Activated CD8-positive, alpha-beta memory T cell treated with anti-CD3 and anti-CD28 coated beads for 48 hours (primary cell): ENCODE results near the gene ROS1.
"Not testable (repeated sequence)": the region's sequence is repeated elsewhere in the genome, so short reads cannot be mapped to it uniquely, and the experiment has no call there.

Experiments
- DNase-seq, 3 experiments: peaks; one replicate each; pipeline ENCODE4 v3.0.0-alpha.2; 2020; ENCODE audit warnings: low read depth in 2 of 3, low spot score in 2 of 3

Gene ROS1

GRCh38 chr6:117425431-117426153, at the start of gene ROS1:
Gene ROS1 (minus strand): TSS chr6:117425942. CDS start chr6:117425656, 286 bp downstream.
- DNase-seq = no peak

DNA sequence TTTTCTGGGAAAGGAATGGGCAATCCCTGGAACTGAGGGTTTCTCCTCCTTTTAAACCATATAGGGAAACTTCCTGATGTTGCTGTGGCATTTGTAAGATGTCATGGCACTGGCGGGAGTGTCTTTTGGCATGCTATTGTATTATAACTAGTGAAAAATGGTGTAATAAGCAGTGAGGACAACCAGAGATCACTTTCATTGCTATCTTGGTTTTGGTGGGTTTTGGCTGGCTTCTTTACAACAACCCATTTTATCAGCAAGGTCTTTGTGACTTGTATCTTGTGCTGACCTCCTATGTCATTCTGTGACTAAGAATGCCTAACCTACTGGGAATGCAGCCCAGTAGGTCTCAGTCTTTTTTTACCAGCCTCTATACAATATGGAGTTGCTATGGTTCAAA, 47.7 kb upstream of the ROS1 start:
- DNase-seq = no peak

DNA sequence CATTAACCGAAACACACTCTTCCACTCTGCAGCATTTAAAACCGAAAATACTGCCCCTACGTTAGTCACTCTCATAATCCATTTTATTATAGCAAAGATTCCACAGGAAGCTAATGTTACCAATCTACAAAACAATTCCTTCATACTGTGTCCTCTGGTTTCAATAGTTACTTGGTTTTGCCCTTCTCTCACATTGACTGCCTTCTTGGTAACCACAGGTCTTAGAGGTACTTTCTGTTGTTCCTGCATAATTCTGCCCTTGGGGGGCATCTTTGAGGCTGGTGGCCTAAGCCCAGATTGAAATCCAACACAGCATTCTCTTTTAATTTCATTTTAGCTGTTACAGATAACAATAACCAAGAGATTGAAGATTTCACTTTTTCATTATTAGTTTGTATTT, 46.9 kb upstream of the ROS1 start:
- DNase-seq = no peak

GRCh38 chr6:117469791-117470190, 44.0 kb upstream of the ROS1 start:
- DNase-seq = no peak

DNA sequence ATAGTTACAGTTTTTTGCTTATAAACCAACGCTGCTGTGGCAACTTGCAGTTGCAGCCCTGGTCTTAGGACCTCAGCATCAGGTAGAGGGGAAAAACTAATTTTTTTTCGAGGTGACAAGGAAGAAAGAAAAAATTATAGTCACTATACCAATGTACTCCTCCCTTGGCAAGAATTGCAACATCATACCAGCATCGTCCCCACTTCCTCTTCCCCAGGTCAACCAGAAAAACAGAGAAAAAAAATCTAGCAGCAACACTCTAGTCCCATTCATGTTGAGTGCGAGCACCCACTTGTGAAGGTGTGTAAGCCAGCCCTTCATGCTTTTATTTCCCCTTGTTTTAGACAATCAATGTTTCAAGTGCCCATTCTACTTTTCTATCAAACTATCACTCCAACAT, 43.6 kb upstream of the ROS1 start:
- DNase-seq = no peak

DNA sequence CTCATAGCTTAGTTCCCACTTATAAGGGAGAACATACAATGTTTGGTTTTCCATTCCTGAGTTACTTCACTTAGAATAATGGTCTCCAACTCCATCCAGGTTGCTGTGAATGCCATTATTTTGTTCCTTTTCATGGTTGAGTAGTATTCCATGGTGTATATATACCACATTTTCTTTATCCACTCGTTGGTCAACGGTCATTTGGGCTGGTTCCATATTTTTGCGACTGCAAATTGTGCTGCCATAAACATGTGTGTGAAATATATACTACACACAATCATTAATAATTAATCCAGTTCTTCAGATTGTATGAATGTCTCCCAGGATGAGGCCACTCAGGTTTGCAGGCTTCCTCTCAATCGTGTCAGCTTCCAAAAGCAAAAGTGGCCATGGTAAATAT, 42.8 kb upstream of the ROS1 start:
- not testable (repeated sequence) for DNase-seq

DNA sequence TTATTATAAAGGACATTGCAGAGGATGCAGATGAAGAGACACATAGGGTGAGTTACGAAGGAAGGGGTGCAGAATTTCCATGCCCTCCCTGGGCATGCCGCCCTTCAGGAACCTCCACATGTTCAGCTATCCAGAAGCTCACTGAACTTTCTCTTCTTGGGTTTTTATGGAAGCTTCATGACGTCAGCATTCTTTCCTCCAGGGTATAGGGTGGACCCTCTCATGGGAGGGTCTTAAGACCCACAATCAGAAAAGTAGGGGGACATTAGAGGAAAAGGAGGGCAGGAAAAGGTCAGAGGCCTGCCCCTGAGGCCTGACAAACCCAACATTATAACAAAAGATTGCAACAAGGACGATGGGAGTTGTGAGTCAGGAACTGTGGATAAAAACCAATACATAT, 42.1 kb upstream of the ROS1 start:
- DNase-seq = no peak

- no peak for DNase-seq
Observed at GRCh38 chr6:117465691-117466090, 39.9 kb upstream of the ROS1 start.

DNA sequence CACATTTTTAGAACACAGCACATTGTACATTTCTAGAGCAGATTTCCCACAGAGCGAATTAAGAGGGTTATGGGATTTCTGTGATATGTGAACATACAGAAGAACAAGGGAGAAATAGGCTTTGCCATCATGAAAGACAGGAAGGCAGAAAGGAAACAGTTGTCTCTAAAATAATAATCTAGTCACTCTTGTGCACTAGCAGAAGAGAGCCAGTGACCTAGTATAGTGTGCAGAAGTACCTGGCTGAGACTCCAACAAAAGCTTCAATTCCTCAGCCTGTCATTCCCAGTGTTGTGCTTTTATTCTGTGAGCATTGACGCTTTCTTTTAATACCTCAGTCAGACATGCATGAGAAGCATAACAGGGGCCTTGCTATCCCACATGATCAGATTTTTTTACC, 39.0 kb upstream of the ROS1 start:
- DNase-seq = no peak

- DNase-seq = no peak
Observed at GRCh38 chr6:117463762-117464665, 38.3 kb upstream of the ROS1 start.

GRCh38 chr6:117459204-117459944, 33.6 kb upstream of the ROS1 start:
- no peak for DNase-seq

GRCh38 chr6:117456998-117457397, 31.3 kb upstream of the ROS1 start:
- DNase-seq = no peak

GRCh38 chr6:117456250-117456649, 30.5 kb upstream of the ROS1 start:
- DNase-seq = no peak

DNA sequence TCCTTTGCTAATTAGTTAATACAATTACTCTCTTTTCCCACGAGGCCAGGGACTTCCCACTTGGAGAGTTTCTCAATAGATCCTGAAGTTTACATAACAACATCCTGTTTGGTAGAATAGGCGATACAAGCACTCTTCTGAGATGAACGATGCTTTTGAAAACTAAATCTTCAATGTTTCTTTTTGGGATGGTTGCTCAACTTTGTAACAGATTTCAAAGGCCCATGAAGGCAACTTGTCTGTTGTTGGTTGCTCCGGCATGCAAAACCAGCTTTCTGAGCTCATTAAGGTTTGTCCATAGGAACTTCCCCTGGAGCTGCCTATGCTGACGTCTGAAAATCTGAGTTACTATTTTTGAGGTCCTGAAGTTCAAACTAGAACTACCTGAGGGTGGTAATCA, 25.9 kb upstream of the ROS1 start:
- DNase-seq = no peak

DNA sequence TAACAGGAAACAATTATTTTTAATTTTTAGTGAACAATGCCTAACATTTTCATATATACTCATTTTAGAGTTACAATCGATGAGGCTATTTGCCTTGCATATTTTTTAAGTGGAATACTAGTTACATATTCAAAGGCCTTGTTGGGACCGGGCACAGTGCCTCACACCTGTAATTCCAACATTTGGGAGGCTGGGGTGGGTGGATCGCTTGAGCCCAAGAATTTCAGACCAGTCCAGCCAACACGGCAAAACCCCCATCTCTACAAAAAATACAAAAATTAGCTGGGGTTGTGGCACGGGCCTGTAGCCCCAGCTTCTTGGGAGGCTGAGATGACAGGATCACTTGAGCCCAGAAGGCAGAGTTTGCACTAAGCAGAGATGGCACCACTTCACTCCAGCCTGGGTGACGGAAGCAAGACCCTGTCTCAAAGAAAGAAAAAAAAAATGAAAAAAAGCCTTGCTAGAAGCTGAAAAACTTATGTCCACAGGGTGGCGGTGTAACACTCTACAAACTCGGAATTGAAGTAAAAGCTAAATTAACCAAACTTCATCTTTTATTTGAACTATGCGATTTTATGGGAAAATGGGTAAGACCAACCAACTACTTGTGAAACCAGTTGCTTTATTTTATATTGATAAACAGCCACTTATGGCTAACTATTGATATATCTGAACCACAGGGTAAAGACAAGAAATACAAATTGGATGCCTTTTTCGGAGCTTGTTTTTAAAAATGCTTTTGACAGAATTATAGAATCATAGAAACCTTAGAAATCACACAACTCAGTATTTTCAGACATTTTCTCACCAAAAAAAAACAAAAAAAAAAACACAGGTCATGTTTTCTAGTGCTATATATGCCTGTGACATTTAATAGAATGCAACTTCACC, 24.1 kb upstream of the ROS1 start:
- DNase-seq = peak in 1 of 3 experiments; percentile 7

- no peak for DNase-seq
Observed at GRCh38 chr6:117448732-117449485, 23.2 kb upstream of the ROS1 start.

- no peak for DNase-seq
Observed at GRCh38 chr6:117448011-117448410, 22.3 kb upstream of the ROS1 start.

DNA sequence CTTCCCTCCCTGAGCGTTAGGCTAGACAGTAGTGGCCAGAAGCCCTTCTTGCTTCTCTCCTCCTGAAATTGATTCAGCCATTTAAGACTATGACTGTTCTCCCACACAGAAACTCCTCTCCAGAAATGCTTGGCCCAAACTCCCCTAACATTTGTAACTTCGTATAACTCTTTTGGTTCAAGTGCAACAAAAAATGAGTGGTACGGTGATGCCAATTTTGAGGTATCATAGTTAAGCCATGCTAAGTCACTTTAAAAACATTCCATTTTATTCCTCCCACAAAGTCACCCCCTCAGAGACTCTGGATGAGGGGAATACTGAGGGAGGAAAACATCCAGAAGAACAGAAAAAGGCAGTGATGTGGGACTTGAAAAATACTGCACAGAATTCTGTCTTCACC, 21.1 kb upstream of the ROS1 start:
- DNase-seq = no peak

GRCh38 chr6:117444600-117444999, 18.9 kb upstream of the ROS1 start:
- DNase-seq = no peak

DNA sequence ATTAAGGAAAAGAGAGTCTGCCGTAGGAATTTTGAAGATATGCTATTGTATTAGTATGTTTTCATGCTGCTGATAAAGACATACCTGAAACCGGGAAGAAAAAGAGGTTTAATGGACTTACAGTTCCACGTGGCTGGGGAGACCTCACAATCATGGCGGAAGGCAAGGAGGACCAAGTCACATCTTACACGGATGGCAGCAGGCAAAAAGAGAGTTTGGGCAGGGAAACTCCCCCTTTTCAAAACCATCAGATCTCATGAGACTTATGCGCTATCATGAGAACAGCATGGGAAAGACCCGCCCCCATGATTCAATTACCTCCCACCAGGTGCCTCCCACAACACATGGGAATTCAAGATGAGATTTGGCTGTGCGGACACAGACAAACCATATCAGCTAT, 16.6 kb upstream of the ROS1 start:
- DNase-seq = not testable (repeated sequence)
